ENCODE data around the gene GSPT1.

DNA sequence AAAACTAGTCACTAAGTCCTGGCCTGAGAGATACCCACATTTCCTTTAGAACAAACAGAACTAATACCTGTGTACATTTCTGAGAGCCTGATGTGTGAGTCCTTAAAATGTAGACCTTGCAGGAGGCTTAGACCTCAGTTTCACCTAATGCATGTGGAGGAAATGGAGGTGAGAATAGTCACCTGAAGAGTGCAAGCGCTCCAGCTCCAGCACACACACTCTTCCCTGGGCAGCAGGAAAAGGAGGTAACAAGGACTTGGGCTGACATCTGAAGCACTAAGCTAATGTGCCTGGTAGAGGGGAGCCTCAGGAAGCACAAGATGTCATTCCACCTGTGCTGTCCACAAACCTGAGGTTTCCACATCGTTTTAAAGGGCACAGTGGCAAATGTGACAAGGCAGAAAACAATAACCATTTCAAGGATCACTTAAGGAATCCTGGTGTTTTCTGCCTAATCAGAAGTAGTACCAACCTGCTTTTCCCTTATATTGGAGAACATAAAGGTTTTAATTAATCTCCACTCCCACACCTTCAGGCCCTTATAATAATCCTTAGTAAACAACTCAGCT lies 47.3 kb downstream of the GSPT1 start:
- TF ChIP-seq, protein P1, sequence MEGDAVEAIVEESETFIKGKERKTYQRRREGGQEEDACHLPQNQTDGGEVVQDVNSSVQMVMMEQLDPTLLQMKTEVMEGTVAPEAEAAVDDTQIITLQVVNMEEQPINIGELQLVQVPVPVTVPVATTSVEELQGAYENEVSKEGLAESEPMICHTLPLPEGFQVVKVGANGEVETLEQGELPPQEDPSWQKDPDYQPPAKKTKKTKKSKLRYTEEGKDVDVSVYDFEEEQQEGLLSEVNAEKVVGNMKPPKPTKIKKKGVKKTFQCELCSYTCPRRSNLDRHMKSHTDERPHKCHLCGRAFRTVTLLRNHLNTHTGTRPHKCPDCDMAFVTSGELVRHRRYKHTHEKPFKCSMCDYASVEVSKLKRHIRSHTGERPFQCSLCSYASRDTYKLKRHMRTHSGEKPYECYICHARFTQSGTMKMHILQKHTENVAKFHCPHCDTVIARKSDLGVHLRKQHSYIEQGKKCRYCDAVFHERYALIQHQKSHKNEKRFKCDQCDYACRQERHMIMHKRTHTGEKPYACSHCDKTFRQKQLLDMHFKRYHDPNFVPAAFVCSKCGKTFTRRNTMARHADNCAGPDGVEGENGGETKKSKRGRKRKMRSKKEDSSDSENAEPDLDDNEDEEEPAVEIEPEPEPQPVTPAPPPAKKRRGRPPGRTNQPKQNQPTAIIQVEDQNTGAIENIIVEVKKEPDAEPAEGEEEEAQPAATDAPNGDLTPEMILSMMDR (IDR thresholded peaks at IDR 0.05), result no peak
- TF ChIP-seq POLR2A (IDR thresholded peaks at IDR 0.05; ENCODE audit: low read depth) (no peak), POLR2AphosphoS5 (IDR thresholded peaks at IDR 0.05) (no peak), EP300 (IDR thresholded peaks at IDR 0.05) (no peak)

All from esophagus muscularis mucosa (tissue), 4 donors.